Tibial nerve (tissue), 4 donors: Measurements from ENCODE around the gene GPC3. TPM values are rescaled to one million over a fixed set of nuclear protein-coding genes. Genes with fewer than 3 reads are reported as not detected.

Experiments
- DNase-seq, 2 donors: peaks; one replicate each; pipeline ENCODE4 v3.0.0-alpha.2; 2019; ENCODE audit warnings: low spot score in 2 of 2
- H3K27ac ChIP-seq, 4 donors: fragments of 200-600 bp; sonication (generic) in 3 of 4; one replicate each; pipeline ENCODE4 v1.5.1; 2017 to 2019; ENCODE audit warnings: mild to moderate bottlenecking in 1 of 4
- H3K27me3 ChIP-seq, 2 donors: fragments of 200-600 bp; sonication (generic) in 1 of 2; one replicate each; pipeline versions ENCODE4 v1.5.1 to v1.6.0; 2017 to 2019
- H3K36me3 ChIP-seq, 3 donors: fragments of 200-600 bp; sonication (generic); one replicate each; pipeline ENCODE4 v1.5.1; 2018 to 2019
- H3K4me1 ChIP-seq, 4 donors: fragments of 200-600 bp; sonication (generic) in 3 of 4; one replicate each; pipeline ENCODE4 v1.5.1; 2017 to 2019
- H3K4me3 ChIP-seq, 4 donors: fragments of 200-600 bp; sonication (generic) in 3 of 4; one replicate each; pipeline ENCODE4 v1.5.1; 2017 to 2019; ENCODE audit warnings: mild to moderate bottlenecking in 1 of 4, moderate library complexity in 1 of 4
- H3K9me3 ChIP-seq, 4 donors: fragments of 200-600 bp; sonication (generic) in 3 of 4; one replicate each; pipeline ENCODE4 v1.5.1; 2017 to 2019
- EP300 ChIP-seq, 2 donors: sonication (generic); formaldehyde crosslinking; IDR thresholded peaks; one replicate each; pipeline ENCODE4 v1.6.1; 2017; ENCODE audit warnings: antibody characterized with exemption in 2 of 2, mild to moderate bottlenecking in 1 of 2
- POLR2A ChIP-seq, 2 donors: fragments of 450-650 bp; IDR thresholded peaks; one replicate each; pipeline ENCODE4 v1.6.1; 2017; ENCODE audit warnings: antibody characterized with exemption in 2 of 2, mild to moderate bottlenecking in 2 of 2, moderate library complexity in 2 of 2
- WGBS, 2 donors: methylation state at CpG; one replicate each; pipeline ENCODE4 v1.1.5; 2018; 5-methylcytosine and 5-hydroxymethylcytosine counted together
- total RNA-seq, 4 donors: library from RNA; depleted of rRNA; stranded (reverse); fragments of >200 nt; gene quantifications; one replicate each; pipeline ENCODE4 v1.1.0, GENCODE V29; 2016
- TF ChIP-seq, protein P1 (sequence below), 5 experiments: fragments of 200-600 bp in 3 of 5; fragments of 450-650 bp in 2 of 5; sonication (generic) in 3 of 5; IDR thresholded peaks; one replicate each; pipeline ENCODE4 v1.5.1; 2016 to 2019; ENCODE audit warnings: antibody characterized with exemption in 5 of 5, mild to moderate bottlenecking in 3 of 5, moderate library complexity in 2 of 5

The GPC3 gene
- total RNA-seq, 4 donors from 2014 or later = 60.5 to 116 (median 72.8) TPM

DNA sequence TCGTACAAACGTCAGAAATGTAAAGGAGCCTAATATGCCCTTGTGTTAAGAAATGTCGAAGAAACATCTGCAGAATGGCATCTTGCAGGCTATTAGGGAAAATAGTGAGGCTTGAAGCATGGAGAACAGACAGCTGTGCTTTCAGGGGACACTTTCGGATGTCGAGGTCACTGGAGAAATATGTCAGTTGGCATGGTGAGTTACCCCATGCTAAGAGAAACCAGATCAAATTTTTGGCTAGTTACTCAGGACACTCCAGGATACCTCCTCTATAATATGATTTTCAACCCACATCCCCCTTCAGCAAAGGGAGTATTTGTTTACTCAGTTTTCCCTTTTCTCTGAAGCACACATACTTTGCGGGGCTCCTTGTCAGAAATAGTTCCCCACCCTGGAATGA, 171.4 kb downstream of the GPC3 start:
- Histone ChIP-seq H3K27ac (no peak overlapping the region), H3K9me3 (no peaks in the 10 kb centered on the region), H3K36me3 (no peaks in the 10 kb centered on the region), H3K27me3 (peaks cover 0 to 18% of the 10 kb centered on the region in 2 donors), H3K4me1 (no peaks in the 10 kb centered on the region), H3K4me3 (no peak overlapping the region)
- DNase-seq = no peak
- 56 to 69% methylated on average over 6 of the region's 6 CpGs for WGBS, 2 donors
- TF ChIP-seq EP300 (IDR thresholded peaks at IDR 0.05) = no peak
- no peak for TF ChIP-seq POLR2A (IDR thresholded peaks at IDR 0.05)
- TF ChIP-seq, protein P1, sequence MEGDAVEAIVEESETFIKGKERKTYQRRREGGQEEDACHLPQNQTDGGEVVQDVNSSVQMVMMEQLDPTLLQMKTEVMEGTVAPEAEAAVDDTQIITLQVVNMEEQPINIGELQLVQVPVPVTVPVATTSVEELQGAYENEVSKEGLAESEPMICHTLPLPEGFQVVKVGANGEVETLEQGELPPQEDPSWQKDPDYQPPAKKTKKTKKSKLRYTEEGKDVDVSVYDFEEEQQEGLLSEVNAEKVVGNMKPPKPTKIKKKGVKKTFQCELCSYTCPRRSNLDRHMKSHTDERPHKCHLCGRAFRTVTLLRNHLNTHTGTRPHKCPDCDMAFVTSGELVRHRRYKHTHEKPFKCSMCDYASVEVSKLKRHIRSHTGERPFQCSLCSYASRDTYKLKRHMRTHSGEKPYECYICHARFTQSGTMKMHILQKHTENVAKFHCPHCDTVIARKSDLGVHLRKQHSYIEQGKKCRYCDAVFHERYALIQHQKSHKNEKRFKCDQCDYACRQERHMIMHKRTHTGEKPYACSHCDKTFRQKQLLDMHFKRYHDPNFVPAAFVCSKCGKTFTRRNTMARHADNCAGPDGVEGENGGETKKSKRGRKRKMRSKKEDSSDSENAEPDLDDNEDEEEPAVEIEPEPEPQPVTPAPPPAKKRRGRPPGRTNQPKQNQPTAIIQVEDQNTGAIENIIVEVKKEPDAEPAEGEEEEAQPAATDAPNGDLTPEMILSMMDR (IDR thresholded peaks at IDR 0.05) = no peak

DNA sequence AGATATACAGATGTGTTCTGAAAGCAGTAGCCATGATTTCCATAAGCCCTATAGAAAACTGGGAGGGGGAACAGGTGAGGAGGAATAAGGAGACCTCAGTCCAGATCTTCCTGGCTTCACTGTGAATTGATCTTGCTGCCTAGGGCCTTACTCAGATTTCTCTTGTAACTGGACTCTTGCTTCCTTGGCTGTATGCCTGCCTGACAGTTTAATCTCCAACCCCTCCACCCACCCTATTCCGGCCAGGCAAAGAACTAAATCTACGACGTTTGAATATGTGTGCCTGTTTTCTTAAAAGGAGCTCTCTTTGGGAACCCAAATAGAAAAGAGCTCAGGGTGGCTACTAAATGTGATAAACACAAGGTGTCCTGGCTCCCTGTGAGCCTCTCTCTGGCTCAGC, 173.0 kb downstream of the GPC3 start:
- H3K4me3 ChIP-seq = no peak overlapping the region
- H3K9me3 ChIP-seq = no peaks in the 10 kb centered on the region
- no peaks in the 10 kb centered on the region for H3K36me3 ChIP-seq
- TF ChIP-seq EP300 (IDR thresholded peaks at IDR 0.05) (no peak), POLR2A (IDR thresholded peaks at IDR 0.05) (no peak)
- TF ChIP-seq, protein P1 (IDR thresholded peaks at IDR 0.05) = no peak
- no peaks in the 10 kb centered on the region for H3K4me1 ChIP-seq
- no peak for DNase-seq
- 16 to 50% methylated on average over 3 of the region's 3 CpGs for WGBS, 2 donors
- H3K27ac ChIP-seq = no peak overlapping the region
- H3K27me3 ChIP-seq = peaks cover 0 to 21% of the 10 kb centered on the region in 2 donors

DNA sequence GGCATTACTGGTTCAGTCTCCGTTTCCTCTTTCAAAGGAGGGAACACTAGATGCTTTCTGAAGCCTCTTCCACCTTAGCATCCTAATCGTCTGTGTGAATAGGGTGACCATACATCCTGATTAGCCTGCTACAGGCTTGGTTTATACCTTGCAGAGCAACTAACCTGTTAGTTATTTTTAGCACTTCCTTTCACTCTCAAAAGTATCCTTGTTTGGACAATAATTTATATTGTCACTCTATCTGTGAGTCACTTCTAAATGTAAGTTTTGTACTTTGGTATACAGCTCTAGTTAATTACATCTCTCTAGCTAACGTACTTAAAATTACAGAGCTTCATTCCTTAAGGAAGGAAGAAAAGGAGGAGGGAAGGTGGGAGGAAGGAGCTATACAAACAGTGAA, 174.5 kb downstream of the GPC3 start:
- no peak overlapping the region for H3K4me3 ChIP-seq
- H3K27me3 ChIP-seq = peaks cover 0 to 30% of the 10 kb centered on the region in 2 donors
- no peaks in the 10 kb centered on the region for H3K36me3 ChIP-seq
- TF ChIP-seq, protein P1 (IDR thresholded peaks at IDR 0.05) = no peak
- TF ChIP-seq POLR2A (IDR thresholded peaks at IDR 0.05) = no peak
- TF ChIP-seq EP300 (IDR thresholded peaks at IDR 0.05) = no peak
- H3K27ac ChIP-seq = no peak overlapping the region
- 73 to 78% methylated on average over 3 of the region's 3 CpGs for WGBS, 2 donors
- DNase-seq = no peak
- H3K4me1 ChIP-seq = no peaks in the 10 kb centered on the region
- H3K9me3 ChIP-seq = no peaks in the 10 kb centered on the region

DNA sequence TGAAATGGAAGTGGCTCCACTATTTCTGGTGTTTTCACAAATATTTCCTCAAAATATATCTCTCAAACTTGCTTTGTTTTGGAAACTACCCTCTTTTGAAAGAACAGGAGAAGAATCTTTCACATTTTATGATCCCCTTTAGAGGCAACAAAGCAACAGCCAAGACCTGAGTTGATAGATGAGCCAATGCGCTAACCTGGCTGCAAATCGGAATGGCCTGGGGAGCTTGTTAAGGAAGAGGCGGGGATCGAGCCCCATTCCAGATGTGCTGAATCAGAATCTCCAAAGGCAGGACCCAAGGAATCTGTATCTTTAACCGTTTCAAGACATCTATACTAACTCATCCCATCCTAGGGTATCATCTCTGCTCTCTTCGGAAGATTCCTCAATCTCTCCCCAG, 181.3 kb downstream of the GPC3 start:
- Histone ChIP-seq H3K4me3 (no peak overlapping the region), H3K36me3 (no peaks in the 10 kb centered on the region), H3K27ac (no peak overlapping the region), H3K4me1 (no peaks in the 10 kb centered on the region), H3K9me3 (no peaks in the 10 kb centered on the region), H3K27me3 (peaks cover 0 to 28% of the 10 kb centered on the region in 2 donors)
- WGBS, 2 donors = 70 to 91% methylated on average over 6 of the region's 6 CpGs
- TF ChIP-seq EP300 (IDR thresholded peaks at IDR 0.05) (no peak), POLR2A (IDR thresholded peaks at IDR 0.05) (no peak)
- TF ChIP-seq, protein P1 (IDR thresholded peaks at IDR 0.05) = no peak
- no peak for DNase-seq

DNA sequence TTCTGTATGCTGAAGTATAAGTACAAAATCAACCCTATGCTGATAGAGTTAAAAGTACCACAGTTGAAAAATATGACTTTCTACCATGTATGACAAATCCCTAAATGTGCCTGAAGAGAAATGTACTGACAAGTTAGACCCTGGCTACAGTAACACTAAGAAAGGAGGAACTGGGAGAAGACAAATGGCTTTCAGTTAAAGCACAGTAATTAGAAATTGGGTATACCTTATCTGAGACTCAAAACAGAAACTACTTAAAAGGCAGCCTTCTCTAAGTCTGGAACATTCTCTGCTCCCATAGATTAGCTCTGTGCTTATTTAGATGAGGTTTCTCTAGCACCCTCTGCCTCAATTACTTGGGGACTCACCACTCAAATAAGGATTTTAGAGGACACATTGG, 189.1 kb downstream of the GPC3 start:
- Histone ChIP-seq H3K36me3 (no peaks in the 10 kb centered on the region), H3K27ac (no peak overlapping the region), H3K4me1 (peaks cover 0 to 6% (median 0%) of the 10 kb centered on the region in 4 donors), H3K27me3 (peaks cover 0 to 11% of the 10 kb centered on the region in 2 donors), H3K9me3 (no peaks in the 10 kb centered on the region), H3K4me3 (no peak overlapping the region)
- no peak for DNase-seq
- TF ChIP-seq, protein P1 (IDR thresholded peaks at IDR 0.05) = no peak
- TF ChIP-seq EP300 (IDR thresholded peaks at IDR 0.05) (no peak), POLR2A (IDR thresholded peaks at IDR 0.05) (no peak)
